MCF 10A (cell line): ENCODE results near the gene HAO2. TPM values are rescaled to one million over a fixed set of nuclear protein-coding genes. Genes with fewer than 3 reads are reported as not detected.

Experiments used
- Bru-seq: library from RNA; stranded (reverse); fragments of 400-500 nt; gene quantifications from one replicate; lab custom pipeline; 2021; lab: Mats Ljungman, UMichigan
- BruChase-seq, 2 experiments: library from RNA; stranded (reverse); fragments of 400-500 nt; gene quantifications; one replicate each; lab custom pipeline; 2021; lab: Mats Ljungman, UMichigan
- BruUV-seq: library from RNA; stranded (reverse); fragments of 400-500 nt; replicated peaks from 2 replicates; lab custom pipeline; 2021; lab: Mats Ljungman, UMichigan
- CTCF ChIA-PET: fragments of 300-600 bp; sonication (Branson Sonifier 250); formaldehyde crosslinking; extraction: SDS; loops from one replicate; lab custom pipeline; 2021; ENCODE audit warnings: antibody characterized with exemption, inconsistent platforms; lab: Yijun Ruan, JAX
- POLR2A ChIA-PET: fragments of 300-600, 350-650 bp; sonication (Branson Sonifier 250); formaldehyde crosslinking; extraction: SDS; loops from one replicate; lab custom pipeline; 2020; ENCODE audit warnings: antibody characterized with exemption, inconsistent platforms; lab: Yijun Ruan, JAX
- DNase-seq: peaks from one replicate; pipeline ENCODE4 v3.0.0-alpha.2; 2018; ENCODE audit not compliant: unreplicated experiment
- H3K27ac Mint-ChIP-seq: one replicate; pipeline ENCODE4 v1.8.0; 2022; ENCODE audit warnings: mild to moderate bottlenecking, low read depth, mixed read lengths; ENCODE audit not compliant: unreplicated experiment
- H3K27me3 Mint-ChIP-seq: one replicate; pipeline ENCODE4 v1.8.0; 2022; ENCODE audit warnings: mixed read lengths; ENCODE audit not compliant: insufficient read depth, unreplicated experiment
- H3K36me3 Mint-ChIP-seq: one replicate; pipeline ENCODE4 v1.8.0; 2022; ENCODE audit warnings: mild to moderate bottlenecking, moderate library complexity, mixed read lengths; ENCODE audit not compliant: insufficient read depth, unreplicated experiment
- H3K4me1 Mint-ChIP-seq: one replicate; pipeline ENCODE4 v1.8.0; 2022; ENCODE audit warnings: mixed read lengths; ENCODE audit not compliant: insufficient read depth, unreplicated experiment
- H3K4me3 Mint-ChIP-seq: one replicate; pipeline ENCODE4 v1.8.0; 2022; ENCODE audit warnings: mild to moderate bottlenecking, moderate library complexity, mixed read lengths; ENCODE audit not compliant: unreplicated experiment
- H3K9me3 Mint-ChIP-seq: one replicate; pipeline ENCODE4 v1.8.0; 2022; ENCODE audit warnings: mixed read lengths; ENCODE audit not compliant: unreplicated experiment
- intact Hi-C: fragments of 100-400 bp; cut with micrococcal nuclease; formaldehyde crosslinking; loops from 2 replicates; pipeline ENCODE4 v1.14.1; 2022
- long read RNA-seq: library from polyadenylated mRNA; stranded (forward); transcript quantifications from one replicate; pipeline ENCODE4 v2.0.0, GENCODE V29; 2022
- total RNA-seq: library from RNA; stranded (reverse); gene quantifications from 2 replicates; pipeline ENCODE4 v1.2.3, GENCODE V29; 2022
- TF ChIP-seq, protein P1 (sequence below): fragments of 200-600 bp; IDR thresholded peaks from one replicate; pipeline ENCODE4 v1.8.0; 2022; ENCODE audit warnings: antibody characterized with exemption, mild to moderate bottlenecking; ENCODE audit not compliant: unreplicated experiment

The HAO2 gene
- total RNA-seq (not detected in 2 replicates), Bru-seq, nascent RNA (percentile 10 among the genes with signal in this experiment), BruChase-seq, experiment 1, labeled RNA remaining after a 6-hour chase (percentile 4 among the genes with signal in this experiment), BruChase-seq, experiment 2, labeled RNA remaining after a 2-hour chase (percentile 12 among the genes with signal in this experiment)
- long read RNA-seq, result 0 reads

DNA sequence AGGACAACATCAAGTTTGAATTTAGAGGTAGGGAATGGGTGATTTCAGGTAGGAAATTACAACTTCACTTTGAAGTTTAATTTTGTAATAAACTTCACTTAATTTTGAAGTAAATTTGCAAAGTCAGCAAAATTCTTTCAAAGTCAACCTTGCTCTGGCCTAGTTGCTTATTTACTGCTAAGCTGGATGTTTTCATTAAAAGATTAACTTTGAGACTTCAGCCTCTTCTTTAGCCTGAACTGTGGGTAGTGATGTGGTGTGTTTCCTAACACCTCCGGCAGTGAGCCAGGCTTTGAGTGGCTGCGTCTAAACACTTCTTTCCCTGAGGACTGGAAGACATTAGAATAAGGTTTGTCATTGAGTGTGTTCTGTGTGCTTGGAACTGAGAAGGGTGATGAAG, at the start of gene HAO2:
HAO2 (plus strand) TSS at position 232 of the 400 bp plus-strand sequence. CDS start 12,301 bp downstream, outside the sequence.
- H3K27ac Mint-ChIP-seq, result no peak within 1 kb of the TSS
- no peaks in the 10 kb centered on the region for H3K36me3 Mint-ChIP-seq
- DNase-seq, result no peak
- BruUV-seq, result no TSS peak
- peaks cover 18% of the 10 kb centered on the region for H3K4me1 Mint-ChIP-seq
- intact Hi-C loops, result no loop called here
- ChIA-PET CTCF (interaction anchor here (0.6 to 7.8 kb wide), 13 partner anchors 10 to 1294 kb away, joined by 3 to 116 read pairs (median 4); no protein-coding TSS in a partner anchor), POLR2A (no interaction called here)
- H3K27me3 Mint-ChIP-seq, result no peaks in the 10 kb centered on the region
- H3K9me3 Mint-ChIP-seq, result no peaks in the 10 kb centered on the region
- no peak within 1 kb of the TSS for H3K4me3 Mint-ChIP-seq
- TF ChIP-seq, protein P1, sequence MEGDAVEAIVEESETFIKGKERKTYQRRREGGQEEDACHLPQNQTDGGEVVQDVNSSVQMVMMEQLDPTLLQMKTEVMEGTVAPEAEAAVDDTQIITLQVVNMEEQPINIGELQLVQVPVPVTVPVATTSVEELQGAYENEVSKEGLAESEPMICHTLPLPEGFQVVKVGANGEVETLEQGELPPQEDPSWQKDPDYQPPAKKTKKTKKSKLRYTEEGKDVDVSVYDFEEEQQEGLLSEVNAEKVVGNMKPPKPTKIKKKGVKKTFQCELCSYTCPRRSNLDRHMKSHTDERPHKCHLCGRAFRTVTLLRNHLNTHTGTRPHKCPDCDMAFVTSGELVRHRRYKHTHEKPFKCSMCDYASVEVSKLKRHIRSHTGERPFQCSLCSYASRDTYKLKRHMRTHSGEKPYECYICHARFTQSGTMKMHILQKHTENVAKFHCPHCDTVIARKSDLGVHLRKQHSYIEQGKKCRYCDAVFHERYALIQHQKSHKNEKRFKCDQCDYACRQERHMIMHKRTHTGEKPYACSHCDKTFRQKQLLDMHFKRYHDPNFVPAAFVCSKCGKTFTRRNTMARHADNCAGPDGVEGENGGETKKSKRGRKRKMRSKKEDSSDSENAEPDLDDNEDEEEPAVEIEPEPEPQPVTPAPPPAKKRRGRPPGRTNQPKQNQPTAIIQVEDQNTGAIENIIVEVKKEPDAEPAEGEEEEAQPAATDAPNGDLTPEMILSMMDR, result no peak

DNA sequence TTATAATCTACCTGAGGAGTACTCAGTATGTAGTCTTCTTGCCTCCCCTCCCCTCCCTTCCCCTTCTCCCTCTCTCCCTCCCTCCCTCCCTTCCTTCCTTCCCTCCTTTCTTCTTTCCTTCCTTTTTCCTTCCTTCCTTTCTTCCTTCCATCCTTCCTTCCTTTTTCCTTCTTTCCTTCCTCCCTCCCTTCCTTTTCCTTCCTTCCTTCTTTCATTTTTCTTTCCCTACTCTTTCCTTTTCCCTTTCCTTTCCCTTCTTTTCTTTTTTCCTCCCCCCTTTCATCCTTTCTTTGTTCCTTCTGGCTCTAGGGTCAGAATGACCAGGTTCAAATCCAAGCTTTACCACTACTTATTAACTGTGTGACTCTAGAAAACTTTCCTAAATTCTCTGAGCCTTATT, 48.5 kb upstream of the HAO2 start:
- Mint-ChIP-seq H3K9me3 (no peaks in the 10 kb centered on the region), H3K36me3 (no peaks in the 10 kb centered on the region), H3K4me3 (no peak overlapping the region), H3K27me3 (no peaks in the 10 kb centered on the region), H3K4me1 (no peaks in the 10 kb centered on the region), H3K27ac (no peak overlapping the region)
- DNase-seq, result no peak
- BruUV-seq, result no TSS peak
- intact Hi-C loops, result no loop called here
- ChIA-PET POLR2A (interaction anchor here (0.9 kb wide), 1 partner anchor 36 kb away, joined by 3 read pairs; no protein-coding TSS in a partner anchor), CTCF (interaction anchor here (0.6 to 0.7 kb wide), 2 partner anchors 274 to 1198 kb away, joined by 3 read pairs; no protein-coding TSS in a partner anchor)
- TF ChIP-seq, protein P1, result no peak

DNA sequence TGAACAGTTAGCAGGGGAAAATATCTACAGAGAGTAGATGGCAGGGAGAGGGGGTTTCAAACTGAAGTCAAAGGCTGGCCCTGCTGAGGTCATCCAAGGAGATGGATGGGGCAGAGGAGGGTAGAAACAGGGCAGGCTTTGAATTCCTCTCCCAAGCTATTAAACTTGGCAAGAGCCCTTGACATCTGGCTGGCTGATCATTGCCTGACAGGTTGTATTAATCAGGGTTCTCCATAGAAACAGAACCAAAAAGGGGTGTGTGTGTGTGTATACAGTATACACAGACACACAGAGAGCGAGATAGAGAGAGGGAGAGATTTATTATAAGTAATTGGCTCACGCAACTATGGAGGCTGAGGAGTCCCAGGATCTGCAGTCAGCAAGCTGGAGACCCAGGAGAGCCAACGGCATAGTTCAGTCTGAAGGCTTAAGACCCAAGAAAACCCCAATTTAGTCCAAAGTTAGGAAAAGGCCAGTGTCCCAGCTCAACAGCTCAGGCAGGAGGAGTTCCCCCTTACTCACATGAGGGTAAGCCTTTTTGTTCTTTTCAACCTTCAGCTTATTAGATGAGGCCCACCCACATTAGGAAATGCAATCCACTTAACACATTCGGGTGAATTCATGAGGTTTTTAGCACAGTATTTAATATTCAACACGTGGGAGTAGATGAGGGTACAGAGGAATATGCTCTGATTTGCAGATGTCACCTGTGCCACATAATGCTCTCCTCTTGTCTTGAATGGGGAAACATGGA, 46.7 kb upstream of the HAO2 start:
- Mint-ChIP-seq H3K27me3 (no peaks in the 10 kb centered on the region), H3K9me3 (no peaks in the 10 kb centered on the region), H3K27ac (no peak overlapping the region), H3K36me3 (no peaks in the 10 kb centered on the region), H3K4me3 (no peak overlapping the region), H3K4me1 (no peaks in the 10 kb centered on the region)
- TF ChIP-seq, protein P1, result no peak
- DNase-seq, result no peak
- intact Hi-C loops, result loop anchor here (1.0 kb wide), 1 partner anchor 8 kb away; no protein-coding TSS in a partner anchor
- POLR2A ChIA-PET, result interaction anchor here (1.0 kb wide), 1 partner anchor 11 kb away, joined by 5 read pairs; no protein-coding TSS in a partner anchor
- BruUV-seq, result no TSS peak
- CTCF ChIA-PET, result interaction anchor here (0.5 to 0.6 kb wide), 3 partner anchors 140 to 665 kb away, joined by 3 to 4 read pairs (median 4); no protein-coding TSS in a partner anchor
